ENCODE data around the gene CRYBG1.
"Not testable (repeated sequence)": the region's sequence is repeated elsewhere in the genome, so short reads cannot be mapped to it uniquely, and the experiment has no call there.

The CRYBG1 gene

GRCh38 chr6:106547601-106548453 lies 187.3 kb downstream of the CRYBG1 start:
- no peak for DNase-seq

- DNase-seq: not testable (repeated sequence)
These were observed 188.5 kb downstream of the CRYBG1 start for GRCh38 chr6:106548926-106549455.

GRCh38 chr6:106549521-106549920 lies 189.0 kb downstream of the CRYBG1 start:
- DNase-seq: no peak

GRCh38 chr6:106551155-106551554 lies 190.6 kb downstream of the CRYBG1 start:
- no peak for DNase-seq

- no peak for DNase-seq
These were observed 192.9 kb downstream of the CRYBG1 start for GRCh38 chr6:106553440-106553839.

GRCh38 chr6:106555767-106556166 lies 195.2 kb downstream of the CRYBG1 start:
- no peak for DNase-seq

GRCh38 chr6:106556368-106556960 lies 195.9 kb downstream of the CRYBG1 start:
- no peak for DNase-seq

- DNase-seq: no peak
These were observed 197.3 kb downstream of the CRYBG1 start for GRCh38 chr6:106557837-106558236.

GRCh38 chr6:106558364-106558763 lies 197.8 kb downstream of the CRYBG1 start:
- DNase-seq: no peak

- not testable (repeated sequence) for DNase-seq
These were observed 199.1 kb downstream of the CRYBG1 start for GRCh38 chr6:106559659-106560058.

GRCh38 chr6:106560996-106561685 lies 200.6 kb downstream of the CRYBG1 start:
- DNase-seq: no peak

- no peak for DNase-seq
These were observed 201.3 kb downstream of the CRYBG1 start for GRCh38 chr6:106561686-106562405.

GRCh38 chr6:106563614-106564013 lies 203.1 kb downstream of the CRYBG1 start:
- no peak for DNase-seq

GRCh38 chr6:106564476-106564875 lies 204.0 kb downstream of the CRYBG1 start:
- no peak for DNase-seq

- no peak for DNase-seq
These were observed 208.0 kb downstream of the CRYBG1 start for GRCh38 chr6:106568530-106568929.

GRCh38 chr6:106569428-106569827 lies 208.9 kb downstream of the CRYBG1 start:
- DNase-seq: no peak

- DNase-seq: no peak
These were observed 211.9 kb downstream of the CRYBG1 start for GRCh38 chr6:106572436-106572835.

- no peak for DNase-seq
These were observed 212.5 kb downstream of the CRYBG1 start for GRCh38 chr6:106572875-106573585.

- DNase-seq: peak in 28 of 51 donors; percentile 0 to 69 (median 22)
These were observed 214.4 kb downstream of the CRYBG1 start for GRCh38 chr6:106574741-106575458.

GRCh38 chr6:106579281-106579680 lies 218.8 kb downstream of the CRYBG1 start:
- no peak for DNase-seq

Data from hypothalamus (tissue), 51 donors.